ENCODE data around the gene PXN. TPM values are rescaled to one million over a fixed set of nuclear protein-coding genes. Genes with fewer than 3 reads are reported as not detected.
A peak's percentile ranks its signal among the peaks of the same experiment; 100 is the strongest.

The PXN gene
- polyA plus RNA-seq, 1 donor from 2014 or later = 5.9 TPM

- TF ChIP-seq REST (IDR thresholded peaks at IDR 0.05; ENCODE audit: borderline replicate concordance) = no peak
- no peak for TF ChIP-seq EP300 (conservative IDR thresholded peaks at IDR 0.05; ENCODE audit: poor library complexity, severe bottlenecking)
- no peak for TF ChIP-seq SMC3 (conservative IDR thresholded peaks at IDR 0.05; ENCODE audit: poor library complexity)
These were observed 34.6 kb downstream of the PXN start (continued) for GRCh38 chr12:120230974-120231315.

DNA sequence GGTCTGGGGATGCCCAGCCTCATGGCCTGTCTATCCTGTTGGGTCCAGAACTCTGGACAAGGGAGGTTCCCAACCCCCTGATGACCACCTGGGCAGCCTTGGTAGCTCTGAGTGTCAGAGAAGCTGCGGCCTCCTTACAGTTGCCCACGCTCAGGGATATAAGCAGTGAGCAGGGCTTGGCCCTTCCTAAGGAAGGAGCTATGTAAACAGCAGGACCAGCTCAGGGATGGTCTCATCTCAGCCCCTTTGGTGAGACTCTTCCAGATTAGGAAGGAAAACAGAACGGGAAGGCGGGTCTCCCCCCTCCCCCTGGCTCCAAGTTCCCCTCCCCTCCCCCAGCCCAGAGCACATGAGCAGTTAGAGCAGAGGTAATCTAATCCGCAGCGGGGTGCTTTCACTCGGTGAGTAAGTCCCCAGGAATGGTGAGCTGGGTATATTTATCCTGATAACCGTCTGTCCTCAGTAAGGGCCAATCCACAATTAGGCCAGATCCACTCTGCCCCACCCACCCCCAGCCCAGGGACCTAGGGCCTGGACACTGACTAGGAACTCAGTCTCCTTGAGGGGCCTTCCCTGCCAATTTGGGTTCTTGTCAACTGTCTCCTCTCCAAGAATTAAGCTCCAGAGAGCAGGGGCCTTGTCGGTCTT, 35.1 kb downstream of the PXN start:
- no peaks in the 10 kb centered on the region for H3K9me3 ChIP-seq (ENCODE audit: low read length)
- TF ChIP-seq TAF1 (IDR thresholded peaks at IDR 0.05; ENCODE audit: low read depth) = no peak
- H3F3A ChIP-seq (ENCODE audit: insufficient read depth, low read length, poor library complexity, severe bottlenecking) = no peaks in the 10 kb centered on the region
- H3K27ac ChIP-seq (ENCODE audit: low read length) = peak overlapping the region; percentile 48
- no peaks in the 10 kb centered on the region for H4K20me1 ChIP-seq (ENCODE audit: insufficient read depth)
- H3K79me2 ChIP-seq (replicated peaks; ENCODE audit: insufficient read depth, low read length) = no peaks in the 10 kb centered on the region
- no peaks in the 10 kb centered on the region for H3K9me2 ChIP-seq (ENCODE audit: insufficient read depth, low read length)
- peak overlapping the region; percentile 25 for H3K4me3 ChIP-seq (ENCODE audit: low read length)
- no peaks in the 10 kb centered on the region for H3K27me3 ChIP-seq (ENCODE audit: insufficient read depth, low read depth, low read length)
- H2AFZ ChIP-seq (ENCODE audit: low read depth, low read length) = no peak overlapping the region
- H3K4me2 ChIP-seq (ENCODE audit: low read length) = peak overlapping the region; percentile 32
- H3K36me3 ChIP-seq (ENCODE audit: insufficient read depth, low read length) = no peaks in the 10 kb centered on the region
- peak overlapping the region; percentile 7 for H3K9ac ChIP-seq (ENCODE audit: low read length)

DNA sequence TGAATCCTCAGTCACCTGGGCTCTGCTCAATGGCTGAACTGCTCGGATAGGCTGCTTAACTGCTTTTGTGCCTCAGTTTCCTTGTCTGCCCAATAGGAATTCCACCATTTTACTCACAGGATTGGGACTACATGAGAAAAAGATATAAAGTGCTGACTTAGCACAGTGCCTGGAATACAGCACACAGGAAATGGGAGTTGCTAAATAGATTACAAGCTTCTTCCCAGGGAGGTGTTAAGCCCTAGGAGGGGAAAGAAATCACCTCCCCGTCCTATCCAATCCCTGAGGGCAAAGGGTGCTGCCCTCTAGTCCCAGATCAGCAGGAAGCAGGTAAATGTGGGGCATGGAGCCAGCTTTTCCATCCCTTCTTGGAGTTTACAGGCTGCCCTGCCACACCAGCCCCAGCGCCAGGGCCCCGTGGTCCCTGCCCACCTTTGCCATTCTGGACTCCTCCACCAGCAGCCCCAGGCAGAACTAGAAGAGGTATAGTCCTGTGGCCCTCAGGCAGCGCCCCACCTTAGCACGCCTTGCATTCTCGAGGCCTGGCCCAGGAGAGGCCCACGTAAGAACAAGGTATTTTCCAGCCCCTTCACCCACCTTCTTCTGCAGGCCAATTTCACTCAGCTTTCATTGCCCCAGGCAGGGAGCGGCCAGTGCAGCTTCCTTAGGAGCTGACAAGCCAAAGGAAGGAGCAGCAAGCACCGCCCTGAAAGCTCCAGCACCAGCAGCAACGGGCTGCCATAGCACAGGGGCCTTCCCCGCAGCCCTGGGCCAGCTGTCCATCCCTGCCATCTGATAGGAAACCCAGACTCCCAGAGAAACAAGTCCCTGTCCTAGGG, 35.8 kb downstream of the PXN start:
- H3K27ac ChIP-seq (ENCODE audit: low read length) = peak overlapping the region; percentile 48
- H3K4me3 ChIP-seq (ENCODE audit: low read length) = peak overlapping the region; percentile 14
- H2AFZ ChIP-seq (ENCODE audit: low read depth, low read length) = no peak overlapping the region
- no peaks in the 10 kb centered on the region for H4K20me1 ChIP-seq (ENCODE audit: insufficient read depth)
- peak overlapping the region; percentile 32 for H3K4me2 ChIP-seq (ENCODE audit: low read length)
- H3K9me3 ChIP-seq (ENCODE audit: low read length) = no peaks in the 10 kb centered on the region
- H3K9me2 ChIP-seq (ENCODE audit: insufficient read depth, low read length) = no peaks in the 10 kb centered on the region
- H3K79me2 ChIP-seq (replicated peaks; ENCODE audit: insufficient read depth, low read length) = no peaks in the 10 kb centered on the region
- H3K27me3 ChIP-seq (ENCODE audit: insufficient read depth, low read depth, low read length) = no peaks in the 10 kb centered on the region
- no peaks in the 10 kb centered on the region for H3K36me3 ChIP-seq (ENCODE audit: insufficient read depth, low read length)
- TF ChIP-seq SMC3 (conservative IDR thresholded peaks at IDR 0.05; ENCODE audit: poor library complexity) (no peak), POLR2AphosphoS5 (IDR thresholded peaks at IDR 0.05) (no peak), EZH2 (IDR thresholded peaks at IDR 0.05; ENCODE audit: borderline replicate concordance, insufficient read depth, low read length, poor library complexity, severe bottlenecking) (no peak), RAD21 (conservative IDR thresholded peaks at IDR 0.05) (no peak), REST (IDR thresholded peaks at IDR 0.05; ENCODE audit: borderline replicate concordance) (no peak), MXI1 (conservative IDR thresholded peaks at IDR 0.05; ENCODE audit: poor library complexity, severe bottlenecking) (no peak), TAF1 (IDR thresholded peaks at IDR 0.05; ENCODE audit: low read depth) (no peak), CTCF (IDR thresholded peaks at IDR 0.05; ENCODE audit: poor library complexity, severe bottlenecking) (no peak), EP300 (conservative IDR thresholded peaks at IDR 0.05; ENCODE audit: poor library complexity, severe bottlenecking) (no peak)
- peak overlapping the region; percentile 43 for H3K9ac ChIP-seq (ENCODE audit: low read length)
- no peaks in the 10 kb centered on the region for H3F3A ChIP-seq (ENCODE audit: insufficient read depth, low read length, poor library complexity, severe bottlenecking)
